DMS53 treated with DMSO at 0.1 percent for 48 hours (cell line): ENCODE results near the gene DSG3.

Experiments
- DNase-seq: peaks from one replicate; lab custom pipeline; 2025; ENCODE audit not compliant: unreplicated experiment; lab: John Stamatoyannopoulos, UW

The DSG3 gene

GRCh38 chr18:31447530-31448191 is at the start of gene DSG3:
Gene DSG3, plus strand, starts transcription at chr18:31447741. Its CDS starts 137 bp downstream, at chr18:31447878.
- DNase-seq: no peak

- peak; percentile 7 for DNase-seq
These were observed 49.4 kb upstream of the DSG3 start for GRCh38 chr18:31398191-31398590.

GRCh38 chr18:31399306-31400032 is 48.1 kb upstream of the DSG3 start:
- peak; percentile 24 for DNase-seq

GRCh38 chr18:31401156-31402025 is 46.1 kb upstream of the DSG3 start:
- DNase-seq: peak; percentile 62

- DNase-seq: peak; percentile 74
These were observed 45.5 kb upstream of the DSG3 start for GRCh38 chr18:31402026-31402373.

- DNase-seq: no peak
These were observed 44.1 kb upstream of the DSG3 start for GRCh38 chr18:31403409-31403808.

GRCh38 chr18:31407649-31408048 is 39.9 kb upstream of the DSG3 start:
- no peak for DNase-seq

GRCh38 chr18:31409276-31409675 is 38.3 kb upstream of the DSG3 start:
- DNase-seq: no peak

- DNase-seq: no peak
These were observed 36.6 kb upstream of the DSG3 start for GRCh38 chr18:31410716-31411483.

- no peak for DNase-seq
These were observed 34.4 kb upstream of the DSG3 start for GRCh38 chr18:31413137-31413536.

- DNase-seq: no peak
These were observed 29.7 kb upstream of the DSG3 start for GRCh38 chr18:31417850-31418249.

GRCh38 chr18:31419457-31419932 is 28.0 kb upstream of the DSG3 start:
- DNase-seq: no peak

GRCh38 chr18:31420032-31420431 is 27.5 kb upstream of the DSG3 start:
- no peak for DNase-seq

GRCh38 chr18:31420524-31420923 is 27.0 kb upstream of the DSG3 start:
- DNase-seq: no peak

- DNase-seq: peak; percentile 12
These were observed 23.1 kb upstream of the DSG3 start for GRCh38 chr18:31424383-31424988.

GRCh38 chr18:31426021-31426420 is 21.5 kb upstream of the DSG3 start:
- no peak for DNase-seq

GRCh38 chr18:31426871-31427406 is 20.6 kb upstream of the DSG3 start:
- DNase-seq: no peak

GRCh38 chr18:31428211-31428610 is 19.3 kb upstream of the DSG3 start:
- DNase-seq: no peak

- no peak for DNase-seq
These were observed 17.9 kb upstream of the DSG3 start for GRCh38 chr18:31429623-31430022.

- no peak for DNase-seq
These were observed 17.5 kb upstream of the DSG3 start for GRCh38 chr18:31430072-31430471.
